HTERT RPE-1 (cell line): ENCODE results near the gene KYAT1.
"Not testable (repeated sequence)": the region's sequence is repeated elsewhere in the genome, so short reads cannot be mapped to it uniquely, and the experiment has no call there.

Experiments used
- in situ Hi-C: fragments of 300-500 bp; cut with MboI; formaldehyde crosslinking; loops from 4 replicates; pipeline ENCODE4 v1.14.3; 2020; ENCODE audit warnings: low sequenced_read_pairs

The KYAT1 gene

GRCh38 chr9:128820665-128821583 lies 60.8 kb downstream of the KYAT1 start:
- in situ Hi-C loops, result no loop called here

GRCh38 chr9:128819716-128820664 lies 61.8 kb downstream of the KYAT1 start:
- in situ Hi-C loops, result no loop called here

- in situ Hi-C loops, result no loop called here
Measured at GRCh38 chr9:128818839-128819715, 62.7 kb downstream of the KYAT1 start.

DNA sequence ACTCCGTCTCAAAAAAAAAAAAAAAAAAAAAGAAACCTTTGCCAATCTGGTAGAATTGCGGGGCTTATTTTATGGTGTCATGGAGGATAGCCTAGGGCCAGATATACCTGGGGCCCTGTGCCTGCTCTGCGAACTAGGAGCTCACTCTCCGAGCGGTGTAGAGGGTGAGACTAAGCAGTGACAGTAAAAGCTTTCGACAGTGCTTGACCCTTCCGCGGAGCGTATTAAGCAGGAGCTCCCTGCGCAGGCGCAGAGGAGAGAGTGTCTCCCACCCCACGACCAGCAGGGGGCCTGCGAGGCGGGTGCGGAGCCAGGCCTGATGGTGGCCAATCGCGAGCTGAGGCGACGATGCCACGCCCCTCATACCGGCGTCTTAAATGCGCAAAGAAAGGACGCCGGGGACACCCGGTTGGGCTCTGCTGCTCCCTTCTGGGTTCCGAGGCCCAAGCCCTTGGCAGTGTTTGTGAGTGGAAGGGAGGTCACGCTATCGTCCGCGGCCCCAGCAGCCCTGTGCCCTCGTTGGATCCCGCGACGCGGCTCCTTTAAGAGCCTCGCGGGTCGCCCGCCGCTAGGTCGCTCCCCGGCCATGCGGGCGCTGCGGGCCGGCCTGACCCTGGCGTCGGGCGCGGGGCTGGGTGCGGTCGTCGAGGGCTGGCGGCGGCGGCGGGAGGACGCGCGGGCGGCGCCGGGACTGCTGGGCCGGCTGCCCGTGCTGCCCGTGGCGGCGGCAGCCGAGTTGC lies 63.5 kb downstream of the KYAT1 start, which contains the start of gene ENDOG:
ENDOG (plus strand) TSS at position 402 of the 740 bp plus-strand sequence; CDS start at position 587, 185 bp downstream.
- in situ Hi-C loops, result no loop called here

DNA sequence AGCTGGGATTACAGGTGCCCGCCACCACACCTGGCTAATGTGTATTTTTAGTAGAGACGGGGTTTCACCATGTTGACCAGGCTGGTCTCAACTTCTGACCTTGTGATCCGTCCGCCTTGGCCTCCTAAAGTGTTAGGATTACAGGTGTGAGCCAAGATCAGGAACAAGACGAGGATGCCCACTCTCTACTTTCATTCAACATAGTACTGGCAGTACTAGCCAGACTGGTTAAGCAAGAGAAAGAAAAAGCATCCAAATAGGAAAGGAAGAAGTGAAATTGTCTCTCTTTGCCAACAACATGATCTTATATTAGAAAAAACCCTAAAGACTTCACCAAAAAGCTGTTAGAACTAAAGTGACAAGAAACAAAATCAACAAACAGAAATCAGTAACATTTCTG lies 70.9 kb downstream of the KYAT1 start:
- in situ Hi-C loops, result no loop called here

- in situ Hi-C loops, result no loop called here
Measured at GRCh38 chr9:128809831-128810230, 71.9 kb downstream of the KYAT1 start.

GRCh38 chr9:128809036-128809599 lies 72.6 kb downstream of the KYAT1 start:
- in situ Hi-C loops, result no loop called here

DNA sequence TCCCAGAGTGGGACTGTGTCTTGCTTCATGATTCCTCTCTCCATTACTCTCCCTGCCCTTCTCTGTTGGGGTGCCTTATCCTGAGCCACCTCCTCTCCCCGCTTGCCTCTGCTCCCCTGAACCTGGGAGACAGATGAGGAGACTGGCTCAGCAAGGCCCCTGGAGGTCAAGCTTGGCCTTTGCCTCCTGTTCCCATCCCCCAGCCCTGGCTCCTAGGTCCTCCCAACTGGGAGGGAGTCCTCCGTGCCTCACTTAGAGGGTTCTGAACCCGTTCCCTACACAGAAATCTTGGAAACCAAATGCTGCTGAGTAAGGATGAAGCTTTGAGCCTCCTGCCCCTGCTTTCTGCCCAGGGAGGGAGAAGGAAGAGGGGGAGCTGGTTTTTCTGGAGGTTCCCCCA lies 73.2 kb downstream of the KYAT1 start:
- in situ Hi-C loops, result no loop called here

DNA sequence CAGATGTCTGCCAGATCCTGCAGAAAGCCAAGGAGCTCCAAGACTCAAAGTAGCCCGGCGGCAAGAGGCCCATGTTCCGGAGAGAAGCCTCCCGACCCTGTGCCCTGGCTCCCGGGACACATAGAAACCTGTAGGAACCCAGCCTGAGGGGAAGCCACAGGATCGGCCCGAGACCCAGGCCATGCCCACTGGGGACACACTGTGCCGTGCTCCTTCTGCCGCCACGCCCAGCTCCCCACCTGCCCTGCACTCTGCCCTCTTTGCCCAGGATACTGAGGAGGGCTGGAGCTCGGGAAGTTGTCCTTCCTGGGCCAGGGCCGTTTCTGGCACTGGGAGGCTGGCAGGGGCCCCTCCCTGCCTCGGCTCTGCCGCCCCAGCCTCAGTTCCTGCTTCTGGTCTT lies 73.9 kb downstream of the KYAT1 start:
- in situ Hi-C loops, result no loop called here

- in situ Hi-C loops, result no loop called here
Measured at GRCh38 chr9:128805661-128806060, 76.1 kb downstream of the KYAT1 start.

- in situ Hi-C loops, result no loop called here
Measured at GRCh38 chr9:128802482-128802881, 79.3 kb downstream of the KYAT1 start.

DNA sequence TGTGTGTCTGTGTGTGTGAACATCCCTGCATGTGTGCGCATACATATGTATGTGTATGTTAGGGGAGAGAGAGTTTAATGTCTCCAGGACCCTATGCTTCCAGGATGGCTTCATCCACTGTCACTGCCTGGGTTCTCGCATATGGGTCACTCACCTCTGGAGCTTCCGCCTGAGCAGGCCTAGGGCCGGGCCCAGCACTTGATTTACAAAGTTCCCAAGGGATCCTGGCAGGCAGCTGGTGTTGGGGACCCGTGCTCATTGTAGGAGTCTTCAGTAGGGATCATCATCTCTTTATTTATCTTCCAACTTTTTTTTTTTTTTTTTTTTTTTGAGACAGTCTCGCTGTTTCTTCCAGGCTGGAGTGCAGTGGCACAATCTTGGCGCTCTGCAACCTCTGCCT lies 81.7 kb downstream of the KYAT1 start:
- in situ Hi-C loops, result no loop called here

DNA sequence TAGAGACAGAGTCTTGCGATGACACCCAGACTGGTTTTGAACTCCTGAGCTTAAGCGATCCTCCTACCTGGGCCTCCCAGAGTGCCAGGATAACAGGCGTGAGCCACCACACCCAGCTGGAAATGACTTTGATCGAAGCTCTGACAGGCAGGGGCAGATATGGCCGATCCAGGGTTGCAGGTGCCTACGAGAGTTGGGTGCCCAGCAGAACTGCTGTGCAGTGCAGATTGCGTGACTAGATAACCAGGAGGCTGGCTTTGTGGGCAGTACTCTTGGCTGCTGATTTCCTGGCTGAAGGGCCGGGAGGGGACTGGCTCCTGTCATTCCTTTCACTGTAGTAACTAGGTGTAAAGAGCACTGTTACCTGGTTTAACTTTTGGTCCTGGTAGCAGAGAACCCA lies 82.9 kb downstream of the KYAT1 start:
- in situ Hi-C loops, result no loop called here

- in situ Hi-C loops, result not testable (repeated sequence)
Measured at GRCh38 chr9:128794961-128795360, 86.8 kb downstream of the KYAT1 start.

DNA sequence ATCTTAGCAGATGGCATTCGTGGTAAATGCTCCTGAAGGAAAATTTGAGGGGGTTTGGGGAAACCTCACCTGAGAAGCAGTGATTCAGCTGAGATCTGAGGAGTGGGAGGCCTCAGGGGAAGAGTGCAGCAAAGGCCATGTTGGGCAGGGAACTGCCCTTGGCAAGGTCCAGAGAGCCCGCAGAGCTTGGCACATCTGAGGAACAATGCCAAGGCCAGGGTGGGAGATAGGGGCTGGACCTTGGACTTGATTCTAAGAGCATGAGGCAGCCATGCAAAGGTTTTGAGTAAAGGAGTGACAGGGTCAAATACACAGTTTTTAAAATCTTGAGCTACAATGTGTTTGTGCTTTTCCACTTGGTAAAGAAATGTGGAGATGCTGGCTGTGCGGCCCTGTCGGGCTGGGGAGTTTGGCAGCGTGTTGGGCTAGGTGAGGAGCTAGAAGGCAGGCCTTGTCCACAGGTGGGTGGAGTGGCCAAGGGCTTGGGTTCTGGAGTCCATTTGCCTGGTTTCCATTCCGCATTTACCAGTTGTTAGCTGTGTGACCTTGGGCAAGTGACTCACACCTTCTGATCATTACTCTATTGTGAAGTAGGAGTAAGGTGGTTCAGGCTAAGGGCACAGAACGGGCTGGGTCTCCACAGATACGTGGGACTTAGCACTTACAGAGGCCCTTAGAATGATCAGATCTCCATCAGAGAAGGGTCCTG lies 88.6 kb downstream of the KYAT1 start:
- in situ Hi-C loops, result no loop called here

- in situ Hi-C loops, result no loop called here
Measured at GRCh38 chr9:128792134-128792533, 89.6 kb downstream of the KYAT1 start.

- in situ Hi-C loops, result no loop called here
Measured at GRCh38 chr9:128790536-128790935, 91.2 kb downstream of the KYAT1 start.

DNA sequence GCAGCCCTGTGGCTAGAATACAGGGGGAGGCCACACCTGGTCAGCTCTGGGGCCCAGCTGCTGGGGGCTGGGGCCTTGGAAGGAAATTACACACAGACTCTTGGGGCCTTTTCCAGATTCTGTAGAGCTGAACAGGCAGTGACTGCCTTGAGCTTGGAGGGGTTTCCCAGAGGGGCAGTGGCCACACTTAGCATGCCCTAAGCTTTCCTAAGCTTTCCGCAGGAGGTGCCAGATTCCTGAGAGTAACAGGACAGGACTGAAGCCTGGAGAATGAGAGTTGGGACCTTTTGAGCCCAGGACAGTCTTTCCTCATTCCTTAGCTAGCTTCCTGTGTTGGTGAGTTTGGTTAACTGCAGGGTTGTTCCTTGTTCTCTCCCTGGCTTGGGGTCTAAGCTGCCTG lies 93.3 kb downstream of the KYAT1 start:
- in situ Hi-C loops, result no loop called here

GRCh38 chr9:128787659-128788058 lies 94.1 kb downstream of the KYAT1 start:
- in situ Hi-C loops, result no loop called here
